ACC112 (cell line): ENCODE data around the gene BCL3.
A peak's percentile ranks its signal among the peaks of the same experiment; 100 is the strongest.

Source experiments
- H2AFZ ChIP-seq: fragments of 200-600 bp; sonication (generic); one replicate; pipeline ENCODE4 v1.6.0; 2017; ENCODE audit warnings: antibody characterized with exemption, low read length; ENCODE audit not compliant: unreplicated experiment
- H3K27ac ChIP-seq: fragments of 200-600 bp; sonication (generic); 2 replicates; pipeline ENCODE4 v1.5.1; 2014; ENCODE audit warnings: low read depth, mild to moderate bottlenecking, antibody characterized with exemption, low read length, moderate library complexity
- H3K27me3 ChIP-seq: fragments of 200-600 bp; sonication (generic); 2 replicates; pipeline ENCODE4 v1.6.1; 2014; ENCODE audit warnings: mild to moderate bottlenecking, antibody characterized with exemption, low read length, moderate library complexity, mixed read lengths; ENCODE audit not compliant: insufficient read depth
- H3K36me3 ChIP-seq: fragments of 200-600 bp; sonication (generic); 2 replicates; pipeline ENCODE4 v1.6.1; 2016; ENCODE audit warnings: mild to moderate bottlenecking, antibody characterized with exemption, low read length, moderate library complexity, mixed read lengths; ENCODE audit not compliant: insufficient read depth
- H3K4me1 ChIP-seq: fragments of 200-600 bp; sonication (generic); one replicate; pipeline ENCODE4 v1.6.1; 2016; ENCODE audit warnings: low read length, mixed read lengths; ENCODE audit not compliant: insufficient read depth, unreplicated experiment, control insufficient read depth
- H3K4me3 ChIP-seq: fragments of 200-600 bp; sonication (generic); 2 replicates; pipeline ENCODE4 v1.5.1; 2014; ENCODE audit warnings: mild to moderate bottlenecking, low read depth, low read length
- H3K79me2 ChIP-seq: fragments of 200-600 bp; sonication (generic); one replicate; pipeline ENCODE4 v1.6.0; 2016; ENCODE audit warnings: low read length; ENCODE audit not compliant: control insufficient read depth, unreplicated experiment, insufficient read depth

Gene BCL3

DNA sequence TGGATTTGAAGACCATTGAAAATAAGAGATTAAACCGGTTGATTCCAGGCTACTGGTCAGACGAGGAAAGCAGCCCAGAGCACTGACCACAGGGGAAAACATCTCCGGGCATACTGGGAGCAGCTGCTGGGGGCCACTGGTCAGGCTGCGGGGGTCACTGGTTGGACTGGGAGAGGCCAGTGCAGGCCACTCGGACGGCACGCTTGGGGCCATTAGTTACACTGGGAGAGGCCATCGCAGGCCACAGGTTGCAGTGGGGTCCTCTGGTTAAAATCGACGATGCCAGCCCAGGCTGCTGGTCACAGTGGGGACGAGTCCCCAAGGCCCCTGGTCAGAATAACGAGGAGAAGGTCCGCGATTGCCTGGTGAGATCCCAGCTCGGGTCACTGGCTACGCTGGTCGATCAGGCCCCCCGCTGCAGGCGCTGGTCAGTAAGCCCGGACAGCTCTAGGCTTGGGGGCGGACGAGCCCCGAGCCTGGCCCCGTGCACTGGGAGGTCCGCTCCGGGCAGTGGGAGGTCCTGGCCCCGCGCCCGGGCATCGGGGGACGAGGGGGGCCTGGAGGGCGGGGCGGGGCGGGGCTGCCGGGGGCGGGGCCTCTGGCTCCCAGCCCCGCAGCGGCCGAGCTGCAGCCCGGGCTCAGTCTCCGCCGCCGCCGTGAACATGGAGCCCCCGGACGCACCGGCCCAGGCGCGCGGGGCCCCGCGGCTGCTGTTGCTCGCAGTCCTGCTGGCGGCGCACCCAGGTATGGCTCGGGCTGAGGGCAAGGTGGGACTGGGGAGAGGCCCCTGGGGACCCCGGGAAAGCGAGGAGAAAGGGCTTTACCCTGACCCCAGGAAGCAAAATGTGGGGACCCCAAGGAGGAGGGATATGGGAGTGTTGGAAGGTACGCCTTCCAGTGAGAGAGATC, 60.2 kb downstream of the BCL3 start, which contains the start of gene BCAM:
BCAM (plus strand) TSS at position 641 of the 909 bp plus-strand sequence; CDS start at position 663, 22 bp downstream.
- Histone ChIP-seq H3K4me3 (peak within 1 kb of the TSS; percentile 73), H3K4me1 (peaks cover 8% of the 10 kb centered on the region), H3K27me3 (no peaks in the 10 kb centered on the region), H3K36me3 (no peaks in the 10 kb centered on the region), H3K79me2 (no peaks in the 10 kb centered on the region), H3K27ac (no peak within 1 kb of the TSS), H2AFZ (peak within 1 kb of the TSS; percentile 50)
